Measurements from ENCODE around the gene PIP5K1B. TPM values are rescaled to one million over a fixed set of nuclear protein-coding genes. Genes with fewer than 3 reads are reported as not detected.

PIP5K1B gene
- total RNA-seq, 6 donors from 2014 or later, result 22.4 to 76.8 (median 47.2) TPM

- Histone ChIP-seq H3K4me1 (peaks cover 0 to 8% (median 4%) of the 10 kb centered on the region in 4 donors), H3K9me3 (no peaks in the 10 kb centered on the region), H3K36me3 (no peaks in the 10 kb centered on the region), H3K27me3 (no peaks in the 10 kb centered on the region), H3K4me3 (no peak overlapping the region), H3K27ac (no peak overlapping the region)
- TF ChIP-seq CTCF (IDR thresholded peaks at IDR 0.05) (no peak), POLR2AphosphoS5 (IDR thresholded peaks at IDR 0.05) (no peak), POLR2A (IDR thresholded peaks at IDR 0.05) (no peak), EP300 (IDR thresholded peaks at IDR 0.05) (no peak)
- WGBS, 2 donors, result 94 to 97% methylated on average over 2 of the region's 2 CpGs
- ATAC-seq (ENCODE audit: low FRiP score in 2 of 2), result no peak
- DNase-seq, result no peak
Measured at GRCh38 chr9:68842568-68842967, 137.5 kb downstream of the PIP5K1B start.

- DNase-seq, result no peak
- H3K36me3 ChIP-seq, result no peaks in the 10 kb centered on the region
- no peak for ATAC-seq (ENCODE audit: low FRiP score in 2 of 2)
- no peak overlapping the region for H3K27ac ChIP-seq
- WGBS, 2 donors, result 72 to 88% methylated on average over 3 of the region's 3 CpGs
- H3K4me1 ChIP-seq, result peaks cover 0 to 8% (median 1%) of the 10 kb centered on the region in 4 donors
- no peak overlapping the region for H3K4me3 ChIP-seq
- H3K27me3 ChIP-seq, result no peaks in the 10 kb centered on the region
- H3K9me3 ChIP-seq, result no peaks in the 10 kb centered on the region
- TF ChIP-seq POLR2AphosphoS5 (IDR thresholded peaks at IDR 0.05) (no peak), POLR2A (IDR thresholded peaks at IDR 0.05) (no peak)
Measured at GRCh38 chr9:68843239-68843638, 138.2 kb downstream of the PIP5K1B start.

- Histone ChIP-seq H3K4me3 (no peak overlapping the region), H3K27ac (peak overlapping the region in 1 of 4 donors; percentile 7), H3K9me3 (no peaks in the 10 kb centered on the region), H3K4me1 (peaks cover 0 to 8% (median 0%) of the 10 kb centered on the region in 4 donors), H3K27me3 (no peaks in the 10 kb centered on the region), H3K36me3 (no peaks in the 10 kb centered on the region)
- DNase-seq, result peak in 1 of 2 donors; percentile 43
- peak in 1 of 2 donors; percentile 22 for ATAC-seq (ENCODE audit: low FRiP score in 2 of 2)
- WGBS, 2 donors, result 57 to 65% methylated on average over 3 of the region's 3 CpGs
- TF ChIP-seq EP300 (IDR thresholded peaks at IDR 0.05) (no peak), POLR2A (IDR thresholded peaks at IDR 0.05) (no peak)
Measured at GRCh38 chr9:68844157-68844556, 139.1 kb downstream of the PIP5K1B start.

GRCh38 chr9:68844631-68845612, 139.9 kb downstream of the PIP5K1B start:
- peaks cover 0 to 8% (median 0%) of the 10 kb centered on the region in 4 donors for H3K4me1 ChIP-seq
- TF ChIP-seq CTCF (IDR thresholded peaks at IDR 0.05), result peak in 5 of 6 experiments; percentile 20 to 47 (median 28)
- no peak for TF ChIP-seq EP300 (IDR thresholded peaks at IDR 0.05)
- H3K9me3 ChIP-seq, result no peaks in the 10 kb centered on the region
- peak overlapping the region in 1 of 4 donors; percentile 7 for H3K27ac ChIP-seq
- WGBS, 2 donors, result 68 to 71% methylated on average over 13 of the region's 13 CpGs
- DNase-seq, result peak in 1 of 2 donors; percentile 42
- ATAC-seq (ENCODE audit: low FRiP score in 2 of 2), result peak in 1 of 2 donors; percentile 68
- no peaks in the 10 kb centered on the region for H3K27me3 ChIP-seq
- H3K36me3 ChIP-seq, result no peaks in the 10 kb centered on the region
- H3K4me3 ChIP-seq, result no peak overlapping the region

GRCh38 chr9:68847765-68848164, 142.7 kb downstream of the PIP5K1B start:
- Histone ChIP-seq H3K27ac (no peak overlapping the region), H3K9me3 (no peaks in the 10 kb centered on the region), H3K27me3 (no peaks in the 10 kb centered on the region), H3K4me1 (peaks cover 0 to 8% (median 0%) of the 10 kb centered on the region in 4 donors), H3K4me3 (no peak overlapping the region), H3K36me3 (no peaks in the 10 kb centered on the region)
- TF ChIP-seq POLR2AphosphoS5 (IDR thresholded peaks at IDR 0.05), result no peak
- ATAC-seq (ENCODE audit: low FRiP score in 2 of 2) (no peak), DNase-seq (no peak)

GRCh38 chr9:68851657-68852056, 146.6 kb downstream of the PIP5K1B start:
- no peak for ATAC-seq (ENCODE audit: low FRiP score in 2 of 2)
- no peak for DNase-seq
- H3K4me1 ChIP-seq, result no peaks in the 10 kb centered on the region
- no peak for TF ChIP-seq EP300 (IDR thresholded peaks at IDR 0.05)
- H3K27ac ChIP-seq, result no peak overlapping the region
- no peaks in the 10 kb centered on the region for H3K36me3 ChIP-seq
- no peaks in the 10 kb centered on the region for H3K9me3 ChIP-seq
- 91 to 94% methylated on average over 4 of the region's 4 CpGs for WGBS, 2 donors
- no peak overlapping the region for H3K4me3 ChIP-seq
- no peaks in the 10 kb centered on the region for H3K27me3 ChIP-seq
